Caco-2 (cell line): ENCODE results near the gene INPP4A. TPM values are rescaled to one million over a fixed set of nuclear protein-coding genes. Genes with fewer than 3 reads are reported as not detected.

Experiments
- BruUV-seq: library from RNA; stranded (reverse); fragments of 400-500 nt; replicated peaks from 2 replicates; lab custom pipeline; 2021; lab: Mats Ljungman, UMichigan
- CTCF ChIA-PET: fragments of 300-600 bp; sonication (Branson Sonifier 250); formaldehyde crosslinking; loops from one replicate; lab custom pipeline; 2022; ENCODE audit warnings: antibody characterized with exemption; lab: Charles Lee
- POLR2A ChIA-PET: fragments of 300-600 bp; sonication (Branson Sonifier 250); formaldehyde crosslinking; loops from one replicate; lab custom pipeline; 2022; ENCODE audit warnings: antibody characterized with exemption; lab: Charles Lee
- DNase-seq, 2 experiments: peaks; one replicate each; pipeline versions ENCODE4 v3.0.0 to v3.0.0-alpha.2; 2020 to 2022
- H3K27me3 ChIP-seq: replicated peaks from 2 replicates; pipeline ENCODE4 v1.6.0; 2011; ENCODE audit warnings: low read length; ENCODE audit not compliant: control insufficient read depth, insufficient read depth
- H3K36me3 ChIP-seq: 2 replicates; pipeline ENCODE4 v1.5.1; 2011; ENCODE audit warnings: low read length; ENCODE audit not compliant: control insufficient read depth, insufficient read depth
- H3K4me1 ChIP-seq: fragments of 250-450 bp; sonication (Bioruptor Pico); 2 replicates; pipeline ENCODE4 v1.5.1; 2020; ENCODE audit warnings: mild to moderate bottlenecking
- H3K4me3 ChIP-seq: 2 replicates; pipeline ENCODE4 v1.5.1; 2011; ENCODE audit warnings: low read depth, mild to moderate bottlenecking, control low read depth, low read length
- H3K9me3 ChIP-seq: fragments of 250-450 bp; sonication (Bioruptor Pico); 2 replicates; pipeline ENCODE4 v1.5.1; 2020; ENCODE audit warnings: mild to moderate bottlenecking, moderate library complexity
- H3K27ac Mint-ChIP-seq: one replicate; pipeline ENCODE4 v1.8.0; 2022; ENCODE audit warnings: mixed read lengths; ENCODE audit not compliant: unreplicated experiment
- H3K27me3 Mint-ChIP-seq: one replicate; pipeline ENCODE4 v1.8.0; 2022; ENCODE audit warnings: mixed read lengths; ENCODE audit not compliant: insufficient read depth, unreplicated experiment
- H3K36me3 Mint-ChIP-seq: one replicate; pipeline ENCODE4 v1.8.0; 2022; ENCODE audit warnings: mild to moderate bottlenecking, mixed read lengths; ENCODE audit not compliant: insufficient read depth, unreplicated experiment
- H3K4me1 Mint-ChIP-seq: one replicate; pipeline ENCODE4 v1.8.0; 2022; ENCODE audit warnings: low read depth, mixed read lengths; ENCODE audit not compliant: unreplicated experiment
- H3K4me3 Mint-ChIP-seq: one replicate; pipeline ENCODE4 v1.8.0; 2022; ENCODE audit warnings: mild to moderate bottlenecking, moderate library complexity, mixed read lengths; ENCODE audit not compliant: unreplicated experiment
- H3K9me3 Mint-ChIP-seq: one replicate; pipeline ENCODE4 v1.8.0; 2022; ENCODE audit warnings: mixed read lengths; ENCODE audit not compliant: unreplicated experiment
- CTCF ChIP-seq, 2 experiments: fragments of 200-600 bp in 1 of 2; IDR thresholded peaks; 1 replicate in 1 of 2; 2 replicates in 1 of 2; pipeline versions ENCODE4 v1.5.1 to v1.8.0; 2011 to 2022; ENCODE audit warnings: antibody characterized with exemption in 1 of 2, control low read depth in 1 of 2, inconsistent platforms in 1 of 2, low read depth in 1 of 2, low read length in 1 of 2, mild to moderate bottlenecking in 1 of 2, moderate library complexity in 1 of 2; ENCODE audit not compliant: insufficient read depth in 1 of 2, severe bottlenecking in 1 of 2, unreplicated experiment in 1 of 2
- intact Hi-C: fragments of 100-400 bp; cut with micrococcal nuclease; formaldehyde crosslinking; loops from one replicate; pipeline ENCODE4 v1.10.0; 2022; ENCODE audit not compliant: unreplicated experiment
- total RNA-seq: library from RNA; stranded (reverse); gene quantifications from 2 replicates; pipeline ENCODE4 v1.2.3, GENCODE V29; 2022

Gene INPP4A
- total RNA-seq, 1 experiment from 2014 or later = 26.3 TPM

- no peak for TF ChIP-seq CTCF (IDR thresholded peaks at IDR 0.05; ENCODE audit: insufficient read depth in 1 of 2, low read depth in 1 of 2, low read length in 1 of 2, severe bottlenecking in 1 of 2, unreplicated experiment in 1 of 2)
- no TSS peak for BruUV-seq
- intact Hi-C loops = no loop called here
- Mint-ChIP-seq H3K36me3 (peaks cover 5% of the 10 kb centered on the region), H3K4me1 (no peaks in the 10 kb centered on the region), H3K27me3 (no peaks in the 10 kb centered on the region), H3K4me3 (no peak overlapping the region), H3K27ac (no peak overlapping the region), H3K9me3 (no peaks in the 10 kb centered on the region)
- H3K4me1 ChIP-seq = no peaks in the 10 kb centered on the region
- H3K36me3 ChIP-seq = peaks cover 2% of the 10 kb centered on the region; the same call in 1 of the 2 replicates
- no peak overlapping the region for H3K4me3 ChIP-seq
- ChIA-PET POLR2A (no interaction called here), CTCF (no interaction called here)
- no peaks in the 10 kb centered on the region for H3K27me3 ChIP-seq
- H3K9me3 ChIP-seq = no peaks in the 10 kb centered on the region
- DNase-seq = no peak
Observed at GRCh38 chr2:98543842-98544241, 99.2 kb downstream of the INPP4A start.

- Mint-ChIP-seq H3K36me3 (peaks cover 2% of the 10 kb centered on the region), H3K4me3 (no peak overlapping the region), H3K27me3 (no peaks in the 10 kb centered on the region), H3K27ac (no peak overlapping the region), H3K9me3 (no peaks in the 10 kb centered on the region), H3K4me1 (no peaks in the 10 kb centered on the region)
- H3K36me3 ChIP-seq = 0 out of 2 replicates have a peak, but pooled peaks cover 2% of the 10 kb centered on the region
- H3K4me1 ChIP-seq = no peaks in the 10 kb centered on the region
- BruUV-seq = no TSS peak
- POLR2A ChIA-PET = no interaction called here
- H3K4me3 ChIP-seq = no peak overlapping the region
- CTCF ChIA-PET = no interaction called here
- no peak for DNase-seq
- intact Hi-C loops = no loop called here
- no peaks in the 10 kb centered on the region for H3K27me3 ChIP-seq
- no peak for TF ChIP-seq CTCF (IDR thresholded peaks at IDR 0.05; ENCODE audit: insufficient read depth in 1 of 2, low read depth in 1 of 2, low read length in 1 of 2, severe bottlenecking in 1 of 2, unreplicated experiment in 1 of 2)
- no peaks in the 10 kb centered on the region for H3K9me3 ChIP-seq
Observed at GRCh38 chr2:98545591-98545990, 100.9 kb downstream of the INPP4A start.

- Mint-ChIP-seq H3K9me3 (no peaks in the 10 kb centered on the region), H3K27ac (no peak overlapping the region), H3K4me1 (no peaks in the 10 kb centered on the region), H3K27me3 (no peaks in the 10 kb centered on the region), H3K36me3 (no peaks in the 10 kb centered on the region), H3K4me3 (no peak overlapping the region)
- no peaks in the 10 kb centered on the region for H3K4me1 ChIP-seq
- H3K36me3 ChIP-seq = 0 out of 2 replicates have a peak, but pooled peaks cover 2% of the 10 kb centered on the region
- H3K4me3 ChIP-seq = no peak overlapping the region
- TF ChIP-seq CTCF (IDR thresholded peaks at IDR 0.05; ENCODE audit: insufficient read depth in 1 of 2, low read depth in 1 of 2, low read length in 1 of 2, severe bottlenecking in 1 of 2, unreplicated experiment in 1 of 2) = no peak
- intact Hi-C loops = no loop called here
- ChIA-PET POLR2A (no interaction called here), CTCF (no interaction called here)
- no peak for DNase-seq
- no TSS peak for BruUV-seq
- H3K27me3 ChIP-seq = no peaks in the 10 kb centered on the region
- H3K9me3 ChIP-seq = no peaks in the 10 kb centered on the region
Observed at GRCh38 chr2:98546186-98546585, 101.5 kb downstream of the INPP4A start.
